ENCODE measurements around the gene CTNNBIP1. TPM values are rescaled to one million over a fixed set of nuclear protein-coding genes. Genes with fewer than 3 reads are reported as not detected.
"Not testable (repeated sequence)": the region's sequence is repeated elsewhere in the genome, so short reads cannot be mapped to it uniquely, and the experiment has no call there.

The CTNNBIP1 gene
- total and polyA plus RNA-seq, 2 experiments from 2014 or later = 80.1 to 122 TPM

GRCh38 chr1:9811239-9811966 is 98.7 kb downstream of the CTNNBIP1 start:
- Histone ChIP-seq H3K27ac (no peak overlapping the region), H3K36me3 (no peaks in the 10 kb centered on the region)

GRCh38 chr1:9809100-9809510 is 101.0 kb downstream of the CTNNBIP1 start:
- TF ChIP-seq CTCF (IDR thresholded peaks at IDR 0.05; ENCODE audit: low read depth, low read length) = no peak

More at GRCh38 chr1:9811239-9811966, 98.7 kb downstream of the CTNNBIP1 start:
- Histone ChIP-seq H3K4me1 (ENCODE audit: low read depth) (peaks cover 5% of the 10 kb centered on the region), H3K27me3 (no peaks in the 10 kb centered on the region), H3K9me3 (ENCODE audit: low read depth) (no peaks in the 10 kb centered on the region), H3K4me3 (no peak overlapping the region)
- no peak for TF ChIP-seq CTCF (IDR thresholded peaks at IDR 0.05; ENCODE audit: low read depth, low read length)
- DNase-seq (ENCODE audit: low read depth in 1 of 2, low spot score in 1 of 2) = no peak

GRCh38 chr1:9808459-9808858 is 101.6 kb downstream of the CTNNBIP1 start:
- H3K4me1 ChIP-seq (ENCODE audit: low read depth) = peaks cover 18% of the 10 kb centered on the region
- no peaks in the 10 kb centered on the region for H3K36me3 ChIP-seq

More at GRCh38 chr1:9809100-9809510, 101.0 kb downstream of the CTNNBIP1 start:
- DNase-seq (ENCODE audit: low read depth in 1 of 2, low spot score in 1 of 2) = no peak
- H3K27me3 ChIP-seq = no peaks in the 10 kb centered on the region
- H3K4me3 ChIP-seq = no peak overlapping the region
- no peaks in the 10 kb centered on the region for H3K9me3 ChIP-seq (ENCODE audit: low read depth)
- no peaks in the 10 kb centered on the region for H3K36me3 ChIP-seq
- H3K4me1 ChIP-seq (ENCODE audit: low read depth) = peaks cover 18% of the 10 kb centered on the region
- peak overlapping the region; percentile 62 for H3K27ac ChIP-seq

GRCh38 chr1:9807541-9807940 is 102.5 kb downstream of the CTNNBIP1 start:
- Histone ChIP-seq H3K4me1 (ENCODE audit: low read depth) (peaks cover 18% of the 10 kb centered on the region), H3K27ac (peak overlapping the region; percentile 62), H3K36me3 (no peaks in the 10 kb centered on the region), H3K4me3 (no peak overlapping the region), H3K9me3 (ENCODE audit: low read depth) (no peaks in the 10 kb centered on the region), H3K27me3 (no peaks in the 10 kb centered on the region)
- no peak for TF ChIP-seq CTCF (IDR thresholded peaks at IDR 0.05; ENCODE audit: low read depth, low read length)
- no peak for DNase-seq (ENCODE audit: low read depth in 1 of 2, low spot score in 1 of 2)

More at GRCh38 chr1:9808459-9808858, 101.6 kb downstream of the CTNNBIP1 start:
- DNase-seq (ENCODE audit: low read depth in 1 of 2, low spot score in 1 of 2) = no peak
- peak overlapping the region; percentile 62 for H3K27ac ChIP-seq
- H3K4me3 ChIP-seq = no peak overlapping the region
- H3K9me3 ChIP-seq (ENCODE audit: low read depth) = no peaks in the 10 kb centered on the region
- H3K27me3 ChIP-seq = no peaks in the 10 kb centered on the region
- TF ChIP-seq CTCF (IDR thresholded peaks at IDR 0.05; ENCODE audit: low read depth, low read length) = no peak

GRCh38 chr1:9805972-9806371 is 104.1 kb downstream of the CTNNBIP1 start:
- H3K4me1 ChIP-seq (ENCODE audit: low read depth) = peaks cover 18% of the 10 kb centered on the region
- DNase-seq (ENCODE audit: low read depth in 1 of 2, low spot score in 1 of 2); H3K36me3 ChIP-seq; H3K27me3 ChIP-seq; H3K27ac ChIP-seq; H3K4me3 ChIP-seq; H3K9me3 ChIP-seq (ENCODE audit: low read depth): not testable (repeated sequence)

- Histone ChIP-seq H3K36me3 (no peaks in the 10 kb centered on the region), H3K4me3 (no peak overlapping the region), H3K9me3 (ENCODE audit: low read depth) (no peaks in the 10 kb centered on the region), H3K4me1 (ENCODE audit: low read depth) (peaks cover 18% of the 10 kb centered on the region), H3K27ac (peak overlapping the region; percentile 75), H3K27me3 (no peaks in the 10 kb centered on the region)
- DNase-seq (ENCODE audit: low read depth in 1 of 2, low spot score in 1 of 2) = no peak
- no peak for TF ChIP-seq CTCF (IDR thresholded peaks at IDR 0.05; ENCODE audit: low read depth, low read length)
These were observed 105.0 kb downstream of the CTNNBIP1 start for GRCh38 chr1:9805006-9805508.

GRCh38 chr1:9803003-9803918 is 106.8 kb downstream of the CTNNBIP1 start:
- H3K4me1 ChIP-seq (ENCODE audit: low read depth) = peaks cover 13% of the 10 kb centered on the region
- not testable (repeated sequence) for H3K27ac ChIP-seq; H3K4me3 ChIP-seq; DNase-seq (ENCODE audit: low read depth in 1 of 2, low spot score in 1 of 2); H3K36me3 ChIP-seq; H3K9me3 ChIP-seq (ENCODE audit: low read depth); H3K27me3 ChIP-seq

All from cardiac muscle cell (in vitro differentiated cells and primary cell).